IPS DF 4.7 (cell line): ENCODE measurements around the gene SDC1.

Experiments
- DNase-seq: peaks from one replicate; pipeline ENCODE4 v3.0.0-alpha.2; 2013; ENCODE audit warnings: low spot score; ENCODE audit errors: extremely low read depth

Gene SDC1

DNA sequence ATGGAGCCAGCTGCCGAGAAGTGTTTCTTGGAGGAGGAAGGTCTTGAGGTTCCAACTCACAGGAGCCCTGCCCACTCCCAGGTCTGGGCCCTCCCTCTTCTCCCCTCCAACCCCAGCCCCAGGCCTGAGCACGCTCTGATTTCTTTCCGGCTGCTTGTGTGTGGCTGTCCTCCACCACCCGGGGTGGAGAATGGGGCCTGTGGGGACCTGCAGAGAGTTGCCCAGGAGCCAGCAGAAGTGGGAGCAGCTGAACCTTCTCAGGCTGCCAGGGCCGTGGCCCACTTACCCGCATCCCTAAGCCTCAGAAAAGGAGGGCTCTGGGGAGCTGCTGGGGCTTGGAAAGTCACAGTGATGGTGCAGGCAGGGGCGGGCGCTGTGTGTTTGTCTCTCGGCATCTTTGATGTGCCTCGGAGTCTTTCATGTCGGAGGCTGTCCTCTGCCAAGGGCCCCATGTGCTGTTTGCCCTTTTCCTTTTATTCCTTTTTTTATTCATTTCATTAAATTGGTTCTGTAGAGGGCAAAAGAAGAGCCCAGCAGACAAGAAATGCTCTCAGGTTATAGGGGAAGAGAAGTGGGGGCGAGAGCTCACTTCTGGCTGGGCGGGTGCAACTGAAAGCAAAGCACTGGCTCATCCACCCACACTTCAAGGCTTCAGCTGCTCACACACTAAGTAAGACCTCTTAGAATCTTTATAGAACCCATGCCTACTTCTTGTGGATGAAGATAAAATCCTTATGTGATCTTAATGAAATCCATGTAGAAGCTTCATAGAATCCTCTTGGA lies 52.5 kb downstream of the SDC1 start:
- no peak for DNase-seq

DNA sequence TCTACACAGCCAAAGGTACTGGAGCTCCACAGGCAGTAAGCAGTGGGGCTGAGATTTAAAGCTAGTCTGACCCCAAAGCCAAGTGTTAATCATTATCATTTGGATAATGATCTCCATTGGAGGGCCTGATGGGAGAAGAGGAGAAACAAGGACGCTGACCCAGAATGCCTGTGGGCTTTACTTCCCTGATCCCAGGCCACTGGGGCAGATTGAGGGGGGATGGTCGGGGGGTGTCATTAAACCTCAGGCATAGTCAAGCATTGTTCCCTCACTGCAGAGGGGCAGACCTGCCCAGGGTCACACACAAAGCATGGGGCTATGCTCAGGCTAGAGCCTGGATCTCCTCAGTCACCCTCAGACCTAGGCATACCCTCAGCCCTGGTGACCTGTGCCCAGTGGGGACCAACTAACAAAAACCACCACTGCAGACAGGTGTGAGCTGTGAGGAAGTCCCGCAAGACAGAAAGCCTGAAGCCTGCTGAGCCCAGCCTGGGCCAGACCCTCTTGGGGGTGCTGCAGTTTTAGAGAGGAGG lies 53.4 kb downstream of the SDC1 start:
- no peak for DNase-seq

DNA sequence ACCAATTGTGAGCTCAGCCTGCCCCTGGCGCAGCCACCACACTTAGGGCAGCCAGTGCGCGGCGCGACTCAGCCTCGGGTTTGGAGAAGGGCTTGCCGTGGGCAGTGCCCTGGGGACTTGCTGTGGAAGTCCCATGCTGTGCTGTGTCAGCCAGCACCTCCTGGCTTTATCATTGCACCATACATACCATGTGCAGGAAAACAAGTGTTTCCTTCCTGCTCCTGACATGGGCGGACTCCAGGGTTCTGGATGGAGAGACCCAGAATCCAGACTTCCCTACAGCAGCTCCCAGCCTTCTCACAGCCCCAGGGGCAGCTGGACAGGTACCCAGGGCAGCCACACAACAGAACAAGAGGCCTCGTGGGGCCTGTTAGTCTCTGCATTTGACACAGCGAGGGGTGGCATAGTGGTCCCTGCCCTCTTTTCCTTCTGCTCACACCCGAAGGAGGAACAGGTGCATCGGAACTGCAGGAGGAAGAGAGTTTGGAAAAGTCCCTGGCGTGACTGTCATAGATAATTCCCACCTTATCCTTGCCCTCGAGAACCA lies 54.2 kb downstream of the SDC1 start:
- no peak for DNase-seq

DNA sequence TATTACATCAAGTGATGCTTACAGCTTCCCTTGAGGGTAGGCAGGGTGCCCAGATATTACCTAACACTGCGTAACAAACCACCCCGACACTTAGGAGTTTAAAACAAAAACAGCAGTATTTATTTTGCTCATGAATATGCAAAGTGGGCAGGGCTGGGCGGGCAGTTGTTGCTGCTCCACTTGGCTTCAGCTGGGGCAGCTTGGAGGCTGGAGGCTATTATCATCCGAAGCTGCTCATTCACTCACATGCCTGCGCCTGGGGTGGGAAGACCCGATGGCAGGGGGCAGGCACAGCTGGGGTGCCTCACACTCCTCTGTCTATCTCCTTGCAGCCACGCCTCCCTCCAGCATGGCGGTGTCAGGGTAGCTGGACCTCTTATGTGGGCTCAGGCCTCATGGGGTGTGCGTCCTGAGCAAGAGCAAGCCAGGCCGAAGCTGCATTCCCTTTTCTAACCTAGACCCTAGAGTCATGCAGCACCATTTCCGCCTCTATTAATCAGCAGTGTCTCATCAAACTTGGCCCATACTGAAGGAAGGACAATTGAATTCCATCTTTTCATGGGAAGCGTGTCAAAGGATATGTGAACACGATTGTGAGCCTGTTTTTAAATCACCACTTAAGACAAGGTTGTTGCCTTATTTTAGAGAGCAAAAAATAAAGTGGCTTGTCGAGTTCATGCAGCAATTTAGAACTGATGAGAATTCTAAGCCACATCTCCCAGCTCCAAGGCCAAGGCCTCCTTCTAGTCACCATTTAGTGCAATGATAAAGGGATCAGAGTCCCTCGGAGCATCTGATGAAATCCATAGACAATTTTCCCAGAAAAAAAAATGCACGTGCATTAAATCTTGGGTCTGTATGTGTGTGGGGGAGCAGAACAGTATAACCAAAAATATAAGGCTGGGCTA lies 54.9 kb downstream of the SDC1 start:
- DNase-seq: no peak

DNA sequence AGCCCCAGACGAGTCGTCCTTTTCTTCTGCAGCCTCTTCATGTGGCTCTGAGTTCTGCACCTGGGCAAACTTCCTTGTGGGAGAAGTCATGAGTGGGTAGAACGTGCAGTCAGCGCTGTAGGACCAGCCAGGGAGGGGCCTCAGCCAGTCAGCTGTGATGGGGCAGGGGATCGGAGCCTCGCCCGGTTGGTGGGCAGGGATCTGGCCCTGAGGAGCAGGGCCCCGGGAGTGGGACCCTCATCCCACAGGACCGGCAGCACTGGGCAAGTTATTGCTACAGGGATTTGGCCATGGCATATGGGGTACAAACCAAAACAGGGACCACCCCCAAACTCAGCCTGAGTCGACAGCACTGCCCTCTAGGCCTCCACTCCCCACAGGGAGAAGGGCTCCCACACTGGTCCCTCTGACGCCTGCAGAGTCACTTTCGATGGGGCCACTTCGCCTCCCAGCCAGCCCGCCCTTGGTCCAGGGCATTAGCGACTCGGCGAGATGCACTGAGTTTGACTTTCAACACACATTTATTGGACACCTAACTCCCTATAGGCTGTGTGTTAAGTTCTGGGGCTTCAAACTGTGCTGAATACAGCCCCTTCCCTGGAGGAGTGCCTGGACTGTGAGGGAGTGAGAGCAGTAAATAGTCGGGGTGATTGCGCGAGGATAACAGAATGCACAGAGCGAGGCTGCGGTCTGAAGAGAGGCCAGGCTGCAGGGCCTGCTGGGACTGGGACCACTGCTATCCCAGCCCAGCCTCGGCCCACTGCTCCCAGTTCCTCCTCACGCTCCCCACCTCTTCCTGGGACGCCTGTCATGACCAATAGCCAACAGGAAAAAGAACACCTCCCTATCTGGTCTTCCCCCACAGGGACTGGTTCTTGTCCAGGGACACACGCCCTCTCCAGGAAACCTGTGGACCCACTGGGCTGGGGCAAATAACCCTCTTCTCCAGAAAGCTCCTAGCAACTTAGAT lies 55.9 kb downstream of the SDC1 start:
- no peak for DNase-seq

DNA sequence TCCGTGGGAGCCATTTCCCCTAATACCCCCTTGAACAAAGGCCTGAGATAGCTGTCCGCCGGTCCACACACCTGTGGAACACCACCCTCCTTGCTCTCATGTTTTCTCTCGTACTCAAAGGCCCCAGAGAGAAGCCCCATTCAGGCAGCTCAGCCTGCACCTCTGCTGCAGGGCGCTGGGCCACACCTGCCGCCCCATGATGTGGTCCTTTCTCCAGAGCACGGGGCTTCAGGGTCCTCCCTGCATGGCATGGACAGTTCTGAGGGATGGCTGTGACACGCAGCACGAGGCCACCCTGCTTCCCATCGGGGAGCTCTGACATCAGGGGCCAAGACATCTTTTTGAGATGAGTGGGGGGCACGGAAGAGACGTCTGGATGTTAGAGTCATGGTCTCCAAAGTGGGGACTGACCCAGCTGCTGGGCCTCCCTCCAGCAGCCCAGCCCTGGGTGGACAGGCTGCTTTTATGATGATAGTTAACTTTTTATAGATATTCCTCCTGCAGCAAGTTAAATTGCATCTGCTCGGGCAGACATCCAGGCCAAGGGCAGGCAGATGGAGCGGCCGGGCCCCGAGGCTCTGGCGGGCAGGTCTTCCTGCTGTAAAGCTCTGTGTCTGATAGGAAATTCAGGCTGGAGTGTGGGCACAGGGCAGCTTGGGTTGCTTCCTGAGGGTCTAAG lies 56.7 kb downstream of the SDC1 start:
- no peak for DNase-seq

DNA sequence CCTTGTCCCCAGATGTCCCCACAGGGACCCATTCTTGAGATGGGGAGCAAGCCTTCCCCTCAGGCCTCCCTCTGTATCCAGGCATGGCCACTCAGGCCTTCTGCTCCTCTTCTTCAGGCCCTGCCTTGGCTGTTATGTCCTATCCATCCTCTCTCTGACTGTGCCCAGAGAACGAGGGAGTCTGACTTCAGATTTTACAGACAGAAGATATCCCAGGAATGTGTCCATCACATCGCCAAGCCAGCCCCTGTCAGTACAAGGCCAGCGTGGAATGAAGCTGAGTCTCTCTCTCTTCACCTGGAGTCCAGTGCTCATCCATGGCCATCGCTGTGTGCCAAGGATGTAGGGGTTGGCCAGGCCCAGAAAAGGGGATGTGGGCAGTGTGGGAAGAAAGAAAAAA lies 57.6 kb downstream of the SDC1 start:
- DNase-seq: no peak

DNA sequence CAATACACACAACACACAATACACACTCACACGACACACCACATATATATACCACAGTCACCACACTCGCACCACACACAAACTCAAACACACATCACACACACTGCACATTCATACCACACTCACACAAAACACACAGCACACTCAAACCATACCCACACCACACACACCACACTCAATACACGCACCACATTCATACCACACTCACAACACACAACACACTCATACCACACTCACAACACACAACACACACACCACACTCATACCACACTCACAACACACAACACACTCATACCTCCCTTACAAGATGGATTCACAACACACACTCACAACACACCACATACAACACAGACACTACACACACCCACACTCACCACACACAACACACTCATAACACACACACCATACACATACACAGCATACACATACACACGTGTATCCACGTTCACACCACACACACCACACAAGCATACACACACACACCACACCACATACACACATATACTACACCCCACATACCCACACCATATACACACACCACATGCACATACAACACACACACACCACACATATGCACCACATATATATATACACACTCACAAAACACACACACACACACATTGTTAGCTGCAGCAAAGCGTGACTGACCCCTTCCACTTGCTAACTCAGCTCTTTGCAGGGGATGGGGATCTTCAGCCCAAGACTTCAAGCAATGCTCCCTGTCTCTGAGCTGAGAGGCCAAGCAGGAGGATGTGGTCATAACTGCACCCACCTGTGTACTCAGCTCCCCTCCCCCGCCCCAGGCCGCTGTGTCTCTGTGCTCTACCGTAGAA lies 59.0 kb downstream of the SDC1 start:
- DNase-seq: no peak

DNA sequence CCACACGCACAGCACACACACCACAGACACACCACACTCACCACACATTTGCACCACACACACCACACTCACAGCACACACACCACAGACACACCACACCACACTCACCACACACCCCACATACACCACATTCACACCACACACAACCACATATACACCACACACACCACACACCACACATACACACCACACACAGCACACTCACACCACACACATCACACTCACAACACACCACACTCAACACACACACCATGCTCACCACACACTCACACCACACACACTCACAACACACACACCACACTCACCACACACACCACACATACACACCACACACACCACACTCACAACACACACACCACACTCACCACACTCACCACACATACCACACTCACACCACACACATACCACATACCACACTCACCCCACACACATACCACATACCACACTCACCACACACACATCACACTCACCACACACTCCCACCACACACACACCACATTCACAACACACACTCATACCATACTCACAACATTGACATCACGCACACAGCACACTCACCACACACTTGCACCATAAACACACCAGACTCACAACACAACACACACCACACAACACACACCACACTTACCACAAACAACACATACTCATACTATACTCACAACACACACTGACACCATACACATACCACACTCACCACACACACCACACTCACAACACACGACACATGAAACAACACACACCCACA lies 60.0 kb downstream of the SDC1 start:
- DNase-seq: no peak

DNA sequence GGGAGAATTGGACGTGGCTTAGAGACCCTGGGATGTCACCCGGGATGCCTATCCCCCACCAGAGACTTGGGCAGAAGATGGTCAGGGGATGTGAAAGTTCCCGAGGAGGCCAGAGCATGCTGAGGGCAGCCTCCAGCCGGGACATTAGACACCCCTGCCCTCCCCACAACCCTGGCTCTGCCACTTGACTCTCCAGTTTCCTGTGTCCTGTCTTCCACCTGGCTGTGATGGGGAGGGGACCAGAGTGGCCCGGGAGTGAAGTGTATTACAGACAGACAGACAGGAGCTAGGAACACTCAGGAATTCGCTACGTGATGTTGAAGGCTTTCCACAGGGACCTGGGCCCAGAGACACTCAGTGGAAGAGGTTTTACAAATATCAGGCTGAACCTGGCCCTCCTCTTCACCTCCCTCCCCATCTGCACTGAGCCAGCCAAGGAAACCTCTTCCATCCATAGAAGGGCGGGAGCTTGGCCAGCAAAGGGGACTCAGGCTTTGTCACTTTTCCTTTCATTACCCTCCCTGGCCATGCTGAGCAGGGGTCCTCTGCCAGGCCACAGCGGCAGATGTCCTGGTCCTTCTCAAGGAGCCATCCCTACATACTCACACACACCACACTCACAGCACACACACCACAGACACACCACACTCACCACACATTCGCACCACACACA lies 60.7 kb downstream of the SDC1 start:
- DNase-seq: no peak

DNA sequence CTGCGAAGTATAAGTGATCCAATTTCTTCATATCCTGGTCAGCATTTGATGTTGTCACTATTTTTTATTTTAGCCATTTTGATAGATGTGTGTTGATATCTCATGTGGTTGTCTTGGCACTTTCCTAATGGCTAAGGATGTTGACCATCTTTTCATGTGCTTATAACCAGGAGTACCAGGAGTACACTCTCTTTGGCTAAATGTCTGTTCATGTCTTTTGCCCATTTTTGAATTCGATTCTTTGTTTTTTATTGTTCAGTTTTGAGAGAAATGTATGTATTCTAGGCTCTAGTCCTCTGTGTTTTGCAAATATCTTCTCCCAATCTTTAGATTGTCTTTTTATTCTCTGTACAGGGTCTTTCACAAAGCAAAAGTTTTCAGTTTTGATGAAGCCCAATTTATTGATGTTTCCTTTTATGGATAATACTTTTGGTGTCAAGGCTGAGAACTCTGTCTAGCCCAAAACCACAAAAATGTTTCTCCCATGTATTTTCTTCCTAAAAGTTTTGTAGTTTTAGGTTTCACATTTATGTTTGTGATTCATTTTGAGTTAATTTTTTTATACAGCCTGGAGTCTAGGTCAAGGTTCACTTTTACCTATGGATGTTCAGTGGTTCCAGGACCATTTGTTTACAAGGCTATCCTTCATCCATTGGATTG lies 65.4 kb downstream of the SDC1 start:
- no peak for DNase-seq

DNA sequence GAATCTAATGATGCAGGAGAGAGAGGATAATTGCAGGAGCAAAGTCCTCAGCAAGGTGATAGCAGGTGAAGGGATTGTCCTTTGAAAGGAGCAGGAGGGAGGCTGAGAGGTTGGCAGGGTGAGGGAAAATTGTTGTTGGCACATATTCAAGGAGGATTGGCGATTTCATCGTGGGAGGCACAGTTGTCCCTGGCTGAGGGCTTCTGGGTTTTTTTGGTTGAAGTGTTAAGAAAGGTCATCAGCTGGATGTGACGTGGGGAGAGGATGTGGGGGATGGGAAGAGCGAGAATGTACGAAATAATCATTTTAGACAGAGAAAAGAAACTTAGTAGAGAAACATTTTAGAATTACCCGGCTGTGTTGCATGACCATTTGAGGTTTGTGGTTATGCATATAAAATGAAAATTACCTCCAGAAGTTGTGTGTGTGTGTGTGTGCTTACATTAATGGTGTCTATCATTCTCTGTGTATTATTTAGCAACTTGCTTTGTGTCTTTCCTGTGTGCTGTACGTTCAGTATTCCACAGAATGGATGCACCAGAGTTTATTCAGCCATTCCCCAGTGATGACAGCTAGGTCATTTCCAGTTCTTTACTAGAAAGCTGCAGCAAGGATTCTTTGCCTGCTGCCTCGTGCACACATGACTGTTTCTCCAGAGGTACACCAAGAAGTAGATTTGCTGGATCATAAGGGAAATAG lies 67.6 kb downstream of the SDC1 start:
- DNase-seq: no peak

DNA sequence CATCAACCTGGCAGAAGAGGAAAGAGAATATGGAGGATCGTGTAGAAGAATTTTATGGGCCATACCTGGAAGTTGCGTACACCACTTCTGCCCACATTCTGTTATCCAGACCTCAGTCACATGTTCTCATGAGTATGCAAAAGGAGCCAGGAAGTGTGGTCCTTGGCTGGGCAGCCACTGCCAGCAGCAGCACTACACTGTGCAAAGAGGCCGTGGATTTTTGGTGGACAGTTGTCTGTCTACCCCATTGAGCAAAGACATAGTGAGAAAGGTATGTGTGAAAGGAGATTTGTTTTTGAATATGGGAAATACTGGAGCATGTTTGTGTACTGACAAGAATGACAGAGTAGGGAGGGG lies 68.1 kb downstream of the SDC1 start:
- DNase-seq: no peak

DNA sequence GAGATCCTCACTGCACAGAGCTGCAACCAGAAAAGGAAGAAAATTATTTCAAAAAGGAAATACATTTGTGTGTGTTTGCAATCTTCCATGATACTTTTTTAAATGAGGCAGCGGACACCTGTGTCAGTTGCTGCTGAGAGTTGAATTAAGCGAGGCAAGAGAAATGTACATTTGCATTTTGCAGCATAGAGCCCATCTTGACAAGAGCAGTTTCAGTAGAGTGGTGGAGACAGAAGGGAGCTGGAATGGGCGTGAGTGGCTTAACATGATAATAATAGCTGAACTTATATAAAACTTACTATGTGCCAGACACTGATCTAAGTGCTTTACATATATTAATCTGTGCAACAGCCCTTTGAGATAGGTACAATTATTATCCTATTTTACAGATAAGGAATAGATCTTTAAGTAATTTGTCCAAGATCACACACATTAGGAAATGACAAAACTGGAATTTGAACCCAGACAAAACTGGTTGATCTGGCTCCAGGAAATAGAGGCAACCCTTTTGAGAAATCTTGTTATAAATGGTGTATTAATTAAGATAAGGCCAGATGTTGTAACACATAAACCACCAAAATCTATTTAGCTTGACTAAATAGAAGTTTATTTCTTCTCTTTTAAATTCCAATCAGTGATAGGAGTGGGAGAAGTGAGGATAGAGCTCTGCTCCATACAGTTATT lies 68.7 kb downstream of the SDC1 start:
- no peak for DNase-seq

DNA sequence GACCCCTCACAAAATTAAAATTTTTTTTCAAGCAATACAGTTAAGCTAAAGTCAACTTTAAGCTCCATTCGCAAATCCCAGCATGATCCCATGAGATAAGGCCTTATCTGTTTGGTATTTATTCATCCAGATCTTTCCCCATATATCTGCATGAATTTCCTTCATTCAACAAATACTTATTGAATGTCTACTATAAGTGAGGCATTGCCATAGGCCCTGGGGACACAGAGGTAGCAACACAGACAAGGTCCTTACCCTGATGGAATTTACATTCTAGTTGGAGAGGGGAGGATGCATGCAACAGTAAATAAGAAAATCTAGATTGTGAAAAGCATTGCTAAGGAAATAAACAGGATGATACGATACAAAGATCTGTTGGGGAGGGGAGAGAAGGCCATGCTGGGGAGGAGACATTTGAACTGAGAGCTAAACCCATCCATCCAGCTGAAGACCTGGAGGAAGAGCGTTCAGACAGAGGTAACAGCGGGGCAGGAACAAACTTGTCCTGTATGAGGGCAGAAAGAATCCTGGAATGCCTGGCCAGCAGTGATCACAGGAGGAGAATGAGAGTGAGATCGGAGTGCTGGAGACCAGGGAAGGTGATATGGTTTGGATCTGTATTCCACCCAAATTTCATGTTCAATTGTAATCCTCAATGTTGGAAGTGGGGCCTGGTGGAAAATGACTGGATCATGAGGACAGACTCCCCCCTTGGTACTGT lies 71.6 kb downstream of the SDC1 start:
- DNase-seq: no peak
